Lung microvascular endothelial cell (primary cell): ENCODE results near the gene MYO18A. TPM values are rescaled to one million over a fixed set of nuclear protein-coding genes. Genes with fewer than 3 reads are reported as not detected.
A peak's percentile ranks its signal among the peaks of the same experiment; 100 is the strongest.
"Not testable (repeated sequence)": the region's sequence is repeated elsewhere in the genome, so short reads cannot be mapped to it uniquely, and the experiment has no call there.

ENCODE experiments used
- DNase-seq, 2 donors: peaks; one replicate each; pipeline versions ENCODE4 v3.0.0 to v3.0.0-alpha.2; 2010; ENCODE audit warnings: low read depth in 2 of 2
- total RNA-seq: library from RNA; depleted of rRNA; stranded (reverse); fragments of >200 nt; gene quantifications from 2 replicates; pipeline ENCODE4 v1.2.1, GENCODE V29; 2014

Gene MYO18A
- total RNA-seq, 1 donor from 2014 or later: 26.2 TPM

- no peak for DNase-seq
Measured at GRCh38 chr17:29147682-29148081, 32.5 kb downstream of the MYO18A start.

- DNase-seq: not testable (repeated sequence)
Measured at GRCh38 chr17:29147228-29147627, 33.0 kb downstream of the MYO18A start.

- no peak for DNase-seq
Measured at GRCh38 chr17:29146369-29146972, 33.7 kb downstream of the MYO18A start.

- peak; percentile 86 to 88 for DNase-seq
Measured at GRCh38 chr17:29145289-29146073, 34.7 kb downstream of the MYO18A start.

GRCh38 chr17:29143894-29144293 is 36.3 kb downstream of the MYO18A start:
- DNase-seq: peak; percentile 50 to 59

- DNase-seq: no peak
Measured at GRCh38 chr17:29141514-29141876, 38.7 kb downstream of the MYO18A start.

GRCh38 chr17:29140631-29141513 is 39.3 kb downstream of the MYO18A start:
- peak; percentile 39 to 50 for DNase-seq

- peak; percentile 53 to 56 for DNase-seq
Measured at GRCh38 chr17:29140051-29140621, 40.1 kb downstream of the MYO18A start.

- DNase-seq: peak in 1 of 2 donors; percentile 52
Measured at GRCh38 chr17:29138971-29139691, 41.1 kb downstream of the MYO18A start.

GRCh38 chr17:29138184-29138955 is 41.8 kb downstream of the MYO18A start:
- DNase-seq: no peak

GRCh38 chr17:29136998-29137730 is 43.0 kb downstream of the MYO18A start:
- no peak for DNase-seq

- no peak for DNase-seq
Measured at GRCh38 chr17:29135464-29135863, 44.7 kb downstream of the MYO18A start.

GRCh38 chr17:29133121-29133713 is 47.0 kb downstream of the MYO18A start:
- DNase-seq: peak in 1 of 2 donors; percentile 75

- DNase-seq: no peak
Measured at GRCh38 chr17:29131814-29132682, 48.1 kb downstream of the MYO18A start.

- no peak for DNase-seq
Measured at GRCh38 chr17:29129731-29130130, 50.5 kb downstream of the MYO18A start.

GRCh38 chr17:29127840-29128239 is 52.4 kb downstream of the MYO18A start:
- DNase-seq: no peak

- DNase-seq: no peak
Measured at GRCh38 chr17:29126268-29126930, 53.8 kb downstream of the MYO18A start.

- no peak for DNase-seq
Measured at GRCh38 chr17:29125651-29126050, 54.5 kb downstream of the MYO18A start.
